ENCODE results near the gene THRB. TPM values are rescaled to one million over a fixed set of nuclear protein-coding genes. Genes with fewer than 3 reads are reported as not detected.

The THRB gene
- total RNA-seq, 1 donor from 2014 or later = 24.1 TPM

DNA sequence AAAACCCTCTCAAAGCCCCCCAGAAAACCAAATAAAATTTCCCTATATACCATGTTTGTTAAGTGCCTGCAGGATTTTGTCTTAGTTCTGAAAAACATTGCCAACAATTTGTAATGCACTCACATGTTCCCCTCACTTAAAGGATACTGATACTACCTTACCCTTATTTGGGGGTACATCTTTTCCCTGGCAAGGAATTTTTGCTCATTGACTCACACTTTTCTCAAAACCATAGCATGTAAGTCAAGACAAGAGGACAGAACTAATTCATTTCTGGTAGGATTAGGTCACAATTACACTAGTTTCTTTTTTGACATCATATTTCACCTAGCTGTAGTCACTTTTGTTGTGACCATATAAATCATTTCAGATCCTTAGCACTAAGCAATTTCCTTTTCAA lies 222.2 kb downstream of the THRB start:
- no peak for DNase-seq
- no peak for ATAC-seq (ENCODE audit: poor library complexity)
- intact Hi-C loops (cut with DNase I) = no loop called here

DNA sequence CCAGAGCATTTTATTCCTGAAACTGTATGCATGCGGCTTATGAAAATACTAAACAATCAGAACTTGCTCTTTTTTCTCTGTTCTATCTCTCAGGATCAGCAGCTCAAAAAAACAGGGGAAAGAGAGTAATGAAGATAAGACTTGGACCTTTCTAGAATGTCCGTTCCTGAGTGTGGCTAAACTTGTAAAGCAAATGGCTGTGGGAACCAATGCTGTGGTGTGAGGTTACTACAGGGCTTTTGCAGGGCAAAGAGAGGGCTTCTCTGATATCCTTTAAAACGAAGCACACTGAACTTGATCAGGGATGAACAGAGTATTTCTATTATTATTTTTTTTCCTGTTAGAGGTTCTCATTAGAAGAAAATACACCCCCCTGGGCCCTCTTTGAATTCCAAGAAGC lies 223.4 kb downstream of the THRB start:
- DNase-seq = no peak
- intact Hi-C loops (cut with DNase I) = no loop called here
- ATAC-seq (ENCODE audit: poor library complexity) = no peak

DNA sequence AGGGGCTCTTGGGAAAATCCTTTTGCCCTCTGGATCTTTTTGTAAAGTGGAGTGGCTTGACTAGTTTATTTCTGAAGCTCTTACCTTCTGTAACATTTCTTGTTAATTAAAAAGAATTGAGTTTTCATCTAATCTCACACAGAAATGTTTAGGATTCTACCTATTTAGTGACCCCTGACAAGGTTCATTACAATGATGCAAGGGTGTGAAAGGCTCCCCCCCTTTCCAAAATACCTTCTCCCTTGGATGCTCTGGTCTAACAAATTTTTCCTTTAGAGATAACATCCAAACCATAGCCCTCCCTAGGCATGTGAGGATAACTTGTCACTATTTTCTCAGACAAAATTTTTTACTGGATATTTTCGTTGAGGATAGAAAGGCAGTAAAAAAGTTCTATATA lies 223.9 kb downstream of the THRB start:
- ATAC-seq (ENCODE audit: poor library complexity) (no peak), DNase-seq (no peak)
- intact Hi-C loops (cut with DNase I) = no loop called here

DNA sequence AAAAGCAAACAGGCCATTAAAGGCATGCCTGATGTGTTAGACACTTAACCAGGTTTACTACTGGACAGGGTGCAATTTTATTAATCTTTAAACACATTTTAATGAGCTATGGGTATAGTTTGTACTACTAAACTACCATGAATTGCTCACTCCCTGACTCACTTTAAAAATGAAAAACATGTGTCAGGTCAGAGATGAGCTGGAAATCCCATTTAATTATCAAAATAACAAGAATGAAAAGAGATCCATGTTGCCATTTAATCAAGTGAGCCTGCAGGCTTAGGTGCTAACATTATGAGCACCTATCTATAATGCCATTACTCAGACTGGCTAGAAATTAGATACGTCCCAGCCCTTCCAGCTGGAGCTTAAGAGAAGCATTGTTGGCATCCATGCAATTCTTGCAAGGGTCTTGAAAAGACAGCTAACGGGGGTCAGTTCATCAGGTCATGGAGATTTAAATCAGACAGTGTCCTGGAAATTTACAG lies 224.4 kb downstream of the THRB start:
- intact Hi-C loops (cut with DNase I) = no loop called here
- no peak for DNase-seq
- ATAC-seq (ENCODE audit: poor library complexity) = no peak

DNA sequence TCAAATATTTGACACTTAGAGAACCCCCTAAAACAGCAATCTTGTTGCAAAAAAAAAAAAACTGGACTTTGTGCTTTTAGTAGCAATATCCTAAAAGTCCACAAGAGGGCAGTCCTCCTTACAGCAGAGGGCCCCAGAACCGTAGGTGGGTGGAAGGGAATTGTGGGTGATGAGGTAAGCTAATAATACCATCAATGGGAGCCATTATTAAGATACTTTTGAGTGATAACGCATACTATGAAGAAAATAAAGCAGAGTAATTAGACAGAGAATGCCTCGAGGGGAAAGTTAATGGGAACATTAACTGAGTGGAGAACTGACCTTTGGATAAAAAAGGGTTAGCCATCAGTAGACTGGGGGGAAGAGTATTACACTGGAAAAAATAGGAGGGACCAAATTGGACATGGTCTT lies 229.9 kb downstream of the THRB start:
- ATAC-seq (ENCODE audit: poor library complexity) = peak; percentile 67
- no peak for DNase-seq
- intact Hi-C loops (cut with DNase I) = loop anchor here (10.0 kb wide), 2 partner anchors 230 to 320 kb away; partner anchors contain the start of gene THRB

DNA sequence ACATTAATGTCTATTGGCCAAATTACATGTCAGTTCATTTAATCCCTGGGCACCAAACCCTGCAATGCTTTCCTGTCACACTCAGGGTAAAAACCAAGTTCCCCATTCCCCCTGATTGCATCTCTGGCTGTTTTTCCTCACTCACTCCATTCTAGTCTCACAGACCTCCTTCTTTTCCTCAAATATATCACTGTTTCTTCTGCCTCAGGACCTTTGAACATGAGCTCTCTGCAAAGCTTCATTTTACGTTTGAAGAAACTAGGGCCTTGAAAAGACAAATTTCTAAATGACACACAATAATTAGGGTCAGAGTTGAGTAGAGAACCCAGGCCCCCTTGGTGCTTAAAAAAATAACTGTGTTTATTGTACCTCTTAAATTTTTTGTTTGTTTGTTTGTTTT lies 230.6 kb downstream of the THRB start:
- DNase-seq = no peak
- ATAC-seq (ENCODE audit: poor library complexity) = no peak
- intact Hi-C loops (cut with DNase I) = loop anchor here (10.0 kb wide), 2 partner anchors 231 to 321 kb away; partner anchors contain the start of gene THRB

DNA sequence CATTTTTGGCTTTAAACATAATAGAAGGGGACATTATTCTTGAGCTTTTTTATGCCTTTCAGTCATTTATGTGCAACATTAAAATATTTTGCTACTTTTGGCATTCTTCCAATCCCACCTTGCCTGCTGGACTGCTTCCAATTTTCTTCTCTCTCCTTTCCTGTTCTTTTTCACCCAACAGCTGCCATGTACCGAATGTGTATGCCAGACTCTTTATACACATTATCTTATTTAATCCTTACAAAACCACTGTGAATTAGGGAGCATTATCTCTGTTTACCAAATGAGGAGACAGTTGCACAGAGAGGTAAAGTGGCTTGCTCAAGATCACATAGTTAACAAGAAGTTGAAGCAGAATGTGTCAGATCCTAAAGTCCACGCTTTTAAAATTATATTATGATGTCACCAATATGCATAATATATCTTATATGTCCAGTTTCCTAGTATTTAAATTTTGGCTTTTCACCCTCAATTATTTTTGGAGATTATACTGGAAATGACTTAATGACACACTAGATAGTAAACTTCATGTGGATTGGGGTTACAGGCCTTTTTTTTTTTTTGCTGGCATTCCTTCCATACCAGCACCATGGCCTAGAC lies 231.5 kb downstream of the THRB start:
- ATAC-seq (ENCODE audit: poor library complexity) (no peak), DNase-seq (no peak)
- intact Hi-C loops (cut with DNase I) = loop anchor here (10.0 kb wide), 2 partner anchors 232 to 322 kb away; partner anchors contain the start of gene THRB

DNA sequence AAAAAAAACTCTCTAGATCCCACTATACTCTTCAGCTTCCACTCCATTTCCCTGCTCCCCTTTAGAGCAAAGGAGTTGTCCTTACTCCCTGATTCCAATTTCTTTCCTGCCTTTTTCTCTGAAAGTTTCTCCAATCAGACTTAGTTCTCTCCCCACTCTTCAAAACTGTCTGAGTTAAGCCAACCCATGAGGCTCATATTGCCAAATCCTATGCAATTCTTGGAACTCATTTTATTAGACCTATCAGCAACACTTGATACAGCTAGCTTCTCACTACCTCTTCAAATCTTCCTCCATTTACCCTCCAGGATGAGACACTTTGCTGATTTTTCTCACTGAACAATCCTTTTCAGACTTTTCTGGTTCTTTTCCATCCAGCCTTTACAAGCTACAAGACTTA lies 233.1 kb downstream of the THRB start:
- ATAC-seq (ENCODE audit: poor library complexity) = no peak
- DNase-seq = no peak
- intact Hi-C loops (cut with DNase I) = loop anchor here (10.0 kb wide), 2 partner anchors 233 to 323 kb away; partner anchors contain the start of gene THRB

DNA sequence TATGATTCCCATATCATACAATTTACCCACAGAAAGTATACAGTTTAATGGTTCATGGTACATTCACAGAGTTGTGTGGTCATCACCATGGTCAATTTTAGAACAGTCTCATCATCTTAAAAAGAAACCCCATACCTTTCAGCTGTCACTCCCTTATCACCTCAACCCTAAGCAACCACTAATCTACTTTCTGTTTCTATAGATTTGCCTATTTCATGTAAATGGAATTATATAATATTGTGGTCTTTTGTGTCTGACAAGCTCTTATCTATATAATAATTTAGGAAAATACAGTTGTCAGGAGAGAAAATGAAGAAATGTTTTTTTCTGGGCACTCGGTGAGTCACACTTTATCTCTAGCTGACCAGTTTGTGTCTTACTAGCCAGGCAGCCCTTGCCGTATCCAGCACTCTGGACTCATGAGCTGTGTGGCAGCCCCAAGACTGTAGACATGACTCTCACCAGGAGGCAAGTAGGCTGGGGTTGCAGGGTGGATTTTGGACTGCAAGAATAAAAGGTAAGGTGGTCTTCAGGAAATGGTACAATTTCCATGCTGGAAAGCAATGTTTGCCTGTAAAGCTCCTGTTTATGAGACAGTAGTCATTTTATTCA lies 234.6 kb downstream of the THRB start:
- intact Hi-C loops (cut with DNase I) = loop anchor here (10.0 kb wide), 2 partner anchors 235 to 325 kb away; partner anchors contain the start of gene THRB
- ATAC-seq (ENCODE audit: poor library complexity) (peak; percentile 59), DNase-seq (no peak)

DNA sequence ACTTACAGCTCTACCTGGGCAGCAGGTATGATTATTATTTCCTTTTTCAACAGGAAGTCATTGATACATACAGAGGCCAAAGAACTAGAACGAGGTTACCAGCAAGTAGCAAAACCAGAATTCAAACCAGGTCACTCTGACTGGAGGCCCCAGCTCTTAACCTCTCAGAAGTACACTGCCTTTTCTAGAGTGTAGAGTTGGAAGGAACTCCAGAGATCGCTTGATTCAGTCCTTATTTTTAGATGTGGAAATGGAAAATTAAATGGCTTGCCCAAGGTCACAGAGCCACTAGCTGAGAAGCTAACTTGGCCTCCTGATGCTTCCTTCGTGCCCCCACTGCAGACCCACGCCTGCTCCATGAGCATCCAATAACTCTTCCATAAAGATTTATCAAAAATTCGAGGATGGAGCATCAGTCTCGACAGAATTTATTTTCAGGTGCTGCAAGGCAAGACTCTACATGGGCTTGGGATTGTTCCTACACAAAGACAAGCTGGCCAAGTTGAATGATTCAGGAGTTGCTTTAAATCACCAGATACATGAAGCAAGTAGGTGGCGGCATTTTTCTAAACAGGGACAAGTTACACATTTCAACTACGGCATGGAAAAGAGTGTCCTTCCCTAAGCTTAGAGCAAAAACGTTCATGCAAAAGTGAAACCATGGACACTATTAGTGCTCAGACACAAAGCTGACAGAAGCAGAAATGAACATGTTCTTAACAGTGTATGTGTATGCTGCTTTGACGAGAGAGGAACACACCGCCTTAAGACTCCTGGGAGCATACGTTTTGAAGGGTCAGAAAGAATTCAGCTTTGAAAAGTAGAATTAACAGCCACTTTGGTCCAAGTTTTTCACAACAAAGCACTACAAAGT lies 235.7 kb downstream of the THRB start:
- intact Hi-C loops (cut with DNase I) = no loop called here
- no peak for DNase-seq
- ATAC-seq (ENCODE audit: poor library complexity) = peak; percentile 54

DNA sequence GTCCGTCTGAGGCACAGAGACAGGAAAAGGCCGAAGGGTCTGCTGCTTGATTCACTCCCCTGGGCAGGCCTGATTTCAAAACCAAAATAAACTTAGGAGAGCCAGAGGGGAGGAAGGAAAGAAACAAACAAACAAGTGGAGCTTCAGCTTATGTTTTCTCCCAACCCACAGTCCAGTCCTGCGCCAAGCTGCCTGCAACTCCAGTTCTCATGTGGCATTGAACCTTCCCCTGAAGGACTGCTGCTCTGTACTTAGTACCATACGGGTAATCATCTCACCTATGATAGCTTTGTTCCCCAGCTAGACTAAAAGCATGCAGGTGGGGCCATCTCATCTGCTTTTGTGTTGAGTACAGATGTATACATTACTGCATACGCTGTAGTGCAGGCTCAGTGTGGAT lies 236.4 kb downstream of the THRB start:
- no peak for DNase-seq
- intact Hi-C loops (cut with DNase I) = no loop called here
- no peak for ATAC-seq (ENCODE audit: poor library complexity)

DNA sequence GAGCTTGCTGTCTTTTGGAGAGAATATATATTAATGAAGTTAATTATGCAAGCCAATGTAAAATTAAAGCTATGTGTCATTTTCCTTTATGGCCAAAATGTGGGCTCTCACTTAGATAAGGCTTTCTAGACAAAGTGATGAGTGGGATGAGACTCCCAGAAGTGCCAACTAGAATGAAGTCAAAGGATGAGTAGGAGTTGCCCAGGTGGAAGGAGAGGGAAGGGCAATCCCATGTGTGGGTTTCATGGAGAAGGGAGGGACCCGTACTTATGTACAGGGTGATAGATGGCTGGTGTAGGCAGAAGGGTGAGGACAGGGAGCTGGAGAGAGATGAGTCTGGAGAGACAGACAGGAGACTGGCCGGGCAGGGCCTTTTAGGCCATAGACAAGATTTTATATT lies 239.2 kb downstream of the THRB start:
- ATAC-seq (ENCODE audit: poor library complexity) (no peak), DNase-seq (no peak)
- intact Hi-C loops (cut with DNase I) = no loop called here

DNA sequence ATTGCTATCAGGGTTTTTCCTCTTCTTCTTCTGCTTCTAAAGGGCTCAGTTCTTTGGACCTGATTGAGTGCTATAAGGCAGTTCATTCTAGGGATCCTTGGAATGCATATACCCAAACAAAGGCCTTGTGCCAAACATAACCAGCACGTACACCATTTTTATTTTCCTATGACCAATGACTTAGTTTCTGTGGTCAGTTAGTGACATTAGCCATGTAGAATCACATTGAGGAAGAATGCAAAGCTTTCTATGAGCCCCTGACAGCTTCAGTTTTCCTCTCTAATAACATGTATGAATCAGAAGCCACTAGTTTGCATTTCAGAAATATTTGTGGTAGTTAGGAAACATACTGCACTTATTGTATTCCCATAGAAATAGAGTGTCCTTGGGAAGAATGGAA lies 240.0 kb downstream of the THRB start:
- ATAC-seq (ENCODE audit: poor library complexity) (no peak), DNase-seq (no peak)
- intact Hi-C loops (cut with DNase I) = no loop called here

DNA sequence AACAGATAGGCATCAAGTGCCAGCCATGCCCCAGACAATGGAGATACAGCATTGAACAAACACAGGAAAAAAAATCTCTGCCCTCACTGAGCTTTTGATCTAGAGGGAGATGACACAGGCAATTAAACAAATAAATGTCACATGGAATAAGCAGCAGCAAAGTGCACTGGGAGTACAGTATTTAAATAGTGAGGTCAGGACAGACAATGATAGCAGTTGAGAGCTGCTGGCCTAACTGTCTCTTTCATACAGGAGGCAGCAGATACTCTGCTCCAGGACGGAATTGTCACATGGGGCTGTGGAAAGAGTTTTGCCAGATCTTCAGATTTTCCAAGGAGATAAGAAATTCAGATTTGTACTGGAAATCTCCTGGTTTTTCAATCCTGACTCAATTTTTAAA lies 241.3 kb downstream of the THRB start:
- intact Hi-C loops (cut with DNase I) = no loop called here
- no peak for DNase-seq
- peak; percentile 46 for ATAC-seq (ENCODE audit: poor library complexity)

DNA sequence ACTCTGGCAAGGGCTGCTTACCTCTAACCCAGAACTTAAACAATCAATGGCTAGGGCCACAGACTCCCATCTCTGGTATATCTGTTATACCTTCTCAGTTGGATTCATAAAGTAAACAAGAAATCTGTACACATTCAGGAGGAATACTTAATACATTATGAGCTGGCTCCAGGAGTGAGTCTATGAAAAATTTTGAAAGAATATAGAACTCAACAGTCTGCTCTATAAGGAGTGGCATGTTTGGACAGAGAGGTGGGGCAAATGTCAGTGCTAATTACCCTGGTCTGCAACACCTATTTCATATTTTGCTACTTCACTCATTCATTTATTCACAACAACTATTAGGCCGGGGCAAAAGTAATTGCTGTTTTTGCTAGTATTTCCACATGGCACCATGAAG lies 245.1 kb downstream of the THRB start:
- intact Hi-C loops (cut with DNase I) = loop anchor here (10.0 kb wide), 1 partner anchor 185 kb away; no protein-coding TSS in a partner anchor
- ATAC-seq (ENCODE audit: poor library complexity) (no peak), DNase-seq (no peak)

DNA sequence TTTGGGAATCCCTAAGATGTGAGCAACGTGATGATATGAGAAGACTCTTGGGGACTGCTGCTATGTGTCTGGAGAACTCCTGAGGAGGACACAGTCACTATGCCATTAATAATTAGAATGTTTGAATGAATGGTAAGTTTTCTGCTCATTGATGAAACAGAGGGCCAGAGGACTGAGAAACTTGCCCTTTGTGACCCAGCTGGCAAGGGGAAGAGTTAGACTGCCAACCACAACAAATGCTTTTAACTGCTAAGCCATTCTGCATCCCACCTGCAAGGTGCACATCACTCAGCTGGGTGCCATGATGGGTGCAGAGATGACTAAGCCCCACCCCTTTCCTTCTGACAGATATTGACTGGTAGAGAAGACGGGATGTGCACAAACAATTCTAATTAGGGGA lies 249.6 kb downstream of the THRB start:
- intact Hi-C loops (cut with DNase I) = loop anchor here (10.0 kb wide), 1 partner anchor 180 kb away; no protein-coding TSS in a partner anchor
- ATAC-seq (ENCODE audit: poor library complexity) (no peak), DNase-seq (no peak)

DNA sequence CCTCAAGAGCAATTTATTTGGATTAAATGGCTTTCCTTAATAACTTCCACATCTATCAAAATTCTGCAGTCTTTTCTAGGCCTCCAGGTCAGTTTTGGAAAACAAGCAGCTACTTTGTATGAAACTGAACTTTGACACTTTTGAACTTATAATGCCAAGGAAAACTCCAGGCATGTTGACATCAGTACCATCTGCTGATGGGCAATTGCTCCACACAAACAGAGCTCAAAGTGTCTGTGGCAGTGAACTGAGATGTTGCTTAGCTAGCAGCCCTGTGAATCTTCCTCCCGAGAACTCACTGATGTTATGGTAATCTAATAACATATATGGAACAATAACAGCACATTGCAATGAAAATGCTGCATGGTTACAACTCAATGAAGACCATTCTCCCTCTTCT lies 250.2 kb downstream of the THRB start:
- intact Hi-C loops (cut with DNase I) = loop anchor here (10.0 kb wide), 1 partner anchor 180 kb away; no protein-coding TSS in a partner anchor
- DNase-seq (no peak), ATAC-seq (ENCODE audit: poor library complexity) (no peak)

DNA sequence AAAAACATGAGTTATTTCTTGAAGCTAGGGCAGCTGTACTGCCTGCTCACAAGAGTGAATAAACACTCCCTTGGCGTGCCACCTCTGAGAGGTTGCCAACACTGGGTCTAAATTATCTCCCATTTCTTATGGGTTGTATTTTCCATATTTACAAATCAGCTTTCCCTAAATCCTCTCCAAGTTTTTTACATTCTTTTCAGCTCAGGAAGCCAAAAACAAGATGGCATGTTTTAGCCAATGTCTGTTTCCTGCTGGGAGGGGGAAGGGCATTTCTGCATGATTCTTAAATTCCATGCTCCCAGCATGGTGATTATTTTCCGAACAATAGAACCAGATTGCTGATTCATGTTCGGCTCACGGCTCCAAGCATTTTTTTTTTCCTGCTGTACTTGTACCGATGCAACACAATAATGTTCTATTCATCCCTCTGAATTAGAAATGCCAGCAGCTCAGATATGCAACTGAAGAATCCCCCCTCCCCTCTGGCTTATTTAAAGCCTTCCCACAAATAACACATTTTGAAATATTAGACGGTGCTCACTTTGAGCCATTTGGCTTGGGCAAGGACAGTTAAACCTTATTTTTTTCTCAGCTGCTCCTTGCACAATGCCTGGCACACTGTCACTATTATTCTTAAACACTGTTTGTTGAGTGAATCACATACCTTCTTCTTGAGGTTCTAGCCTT lies 252.5 kb downstream of the THRB start:
- DNase-seq (no peak), ATAC-seq (ENCODE audit: poor library complexity) (peak; percentile 18)
- intact Hi-C loops (cut with DNase I) = loop anchor here (10.0 kb wide), 1 partner anchor 177 kb away; no protein-coding TSS in a partner anchor

DNA sequence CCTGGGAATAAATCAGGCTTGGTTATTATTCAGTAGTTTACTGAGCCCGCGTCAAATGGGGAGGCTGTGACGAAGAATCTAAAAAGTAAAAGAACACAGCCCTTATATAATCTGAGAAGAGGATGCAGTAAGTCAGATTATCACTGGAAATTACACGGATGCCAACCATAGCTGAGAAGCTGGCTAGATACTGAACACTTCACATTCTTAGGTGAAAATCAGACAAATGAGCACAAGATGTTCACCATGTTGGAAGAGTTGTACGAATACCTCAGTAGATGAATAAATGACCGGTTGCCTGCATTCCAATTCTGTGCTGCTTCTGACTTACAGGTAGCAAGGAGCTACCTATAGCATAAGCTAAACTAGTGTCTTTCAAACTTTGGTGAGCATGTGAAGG lies 254.3 kb downstream of the THRB start:
- intact Hi-C loops (cut with DNase I) = loop anchor here (10.0 kb wide), 1 partner anchor 176 kb away; no protein-coding TSS in a partner anchor
- DNase-seq (no peak), ATAC-seq (ENCODE audit: poor library complexity) (no peak)

All from Right ventricle myocardium superior (tissue), 1 donor.